GM18508 (cell line): ENCODE data around the gene INPP5K.
"Not testable (repeated sequence)": the region's sequence is repeated elsewhere in the genome, so short reads cannot be mapped to it uniquely, and the experiment has no call there.

Source experiments
- ATAC-seq: cut with Tn5 transposase; IDR thresholded peaks from one replicate; pipeline ENCODE4 v1.9.1; 2021; ENCODE audit warnings: moderate number of reproducible peaks; ENCODE audit not compliant: insufficient read depth, unreplicated experiment

Gene INPP5K

DNA sequence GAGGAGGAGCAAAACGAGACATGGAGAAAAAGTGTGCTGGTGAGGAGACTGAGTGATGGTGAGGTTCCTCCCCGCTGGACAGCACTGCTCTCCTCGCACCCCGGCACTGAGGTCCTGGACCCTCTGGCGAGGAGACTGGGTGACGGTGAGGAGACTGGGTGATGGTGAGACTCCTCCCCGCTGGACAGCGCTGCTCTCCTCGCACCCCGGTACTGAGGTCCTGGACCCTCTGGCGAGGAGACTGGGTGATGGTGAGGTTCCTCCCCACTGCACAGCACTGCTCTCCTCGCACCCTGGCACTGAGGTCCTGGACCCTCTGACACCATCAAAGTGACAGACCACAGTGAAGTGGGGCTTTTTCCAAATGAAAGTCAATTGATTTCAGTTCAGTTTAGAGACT lies 35.3 kb upstream of the INPP5K start:
- ATAC-seq = no peak

DNA sequence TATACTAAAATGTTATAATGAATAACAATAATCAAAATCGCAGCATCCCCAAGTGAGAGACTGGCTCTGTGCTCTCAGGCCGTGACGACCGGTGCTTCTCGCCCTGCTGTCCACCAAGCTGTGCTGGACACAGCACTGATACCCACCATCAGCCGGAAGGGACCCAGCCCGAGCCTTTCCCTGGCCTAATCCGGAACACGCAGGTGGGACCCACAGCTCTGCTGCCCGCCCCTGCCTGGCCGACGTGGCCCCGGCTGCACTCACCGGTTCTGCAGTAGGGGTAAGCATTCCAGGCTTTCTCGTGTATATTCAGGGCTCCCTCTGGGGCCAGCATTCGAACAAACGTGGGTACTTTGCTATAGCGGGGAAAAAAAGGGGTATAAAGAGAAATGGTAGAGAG lies 31.6 kb upstream of the INPP5K start:
- no peak for ATAC-seq

DNA sequence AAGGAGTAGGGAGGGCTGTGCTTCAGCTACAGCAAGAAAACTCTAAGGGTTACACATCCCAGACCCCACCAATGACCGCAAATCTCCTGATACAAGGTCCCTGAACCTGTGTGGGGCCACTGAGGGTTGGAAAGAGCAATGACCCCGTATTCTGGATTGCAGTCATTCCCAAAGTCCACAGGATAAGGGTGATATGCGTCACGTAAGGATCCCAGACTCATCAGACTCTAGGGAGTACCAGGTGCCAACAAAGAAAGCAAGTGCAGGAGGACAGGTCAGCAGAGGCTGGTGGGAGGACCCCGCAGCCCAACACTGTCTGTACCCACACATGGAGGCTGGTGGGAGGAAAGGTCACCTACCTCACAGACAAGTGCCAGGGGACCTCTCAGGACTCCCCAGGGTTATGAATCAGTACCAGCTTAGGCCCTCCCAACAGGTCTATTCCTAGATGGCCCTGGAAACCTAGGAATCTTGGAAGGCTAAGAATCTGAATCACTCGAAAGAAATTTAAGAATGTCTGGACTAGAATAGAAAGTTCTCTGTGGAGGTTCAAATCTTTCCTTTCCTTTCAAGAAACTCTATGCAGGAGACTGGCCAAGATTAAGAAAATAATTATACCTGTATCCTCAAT lies 30.0 kb upstream of the INPP5K start:
- ATAC-seq = no peak

DNA sequence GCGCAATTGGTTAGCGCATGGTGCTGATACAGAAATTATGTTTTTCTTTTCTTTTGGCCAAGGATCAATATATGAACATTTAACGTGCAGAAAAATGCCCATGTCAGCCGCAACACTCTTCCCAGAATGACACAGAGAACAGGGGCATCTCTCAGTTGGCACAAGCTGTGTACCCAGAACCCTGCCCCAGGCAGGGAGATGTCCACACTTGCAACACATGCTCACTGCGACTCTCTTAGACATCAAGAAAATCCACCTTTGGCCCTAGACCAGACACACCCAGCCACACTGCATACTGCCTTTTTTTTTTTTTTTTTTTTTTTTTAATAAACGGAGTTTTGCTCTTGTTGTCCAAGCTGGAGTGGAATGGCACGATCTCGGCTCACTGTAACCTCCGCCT lies 29.2 kb upstream of the INPP5K start:
- no peak for ATAC-seq

DNA sequence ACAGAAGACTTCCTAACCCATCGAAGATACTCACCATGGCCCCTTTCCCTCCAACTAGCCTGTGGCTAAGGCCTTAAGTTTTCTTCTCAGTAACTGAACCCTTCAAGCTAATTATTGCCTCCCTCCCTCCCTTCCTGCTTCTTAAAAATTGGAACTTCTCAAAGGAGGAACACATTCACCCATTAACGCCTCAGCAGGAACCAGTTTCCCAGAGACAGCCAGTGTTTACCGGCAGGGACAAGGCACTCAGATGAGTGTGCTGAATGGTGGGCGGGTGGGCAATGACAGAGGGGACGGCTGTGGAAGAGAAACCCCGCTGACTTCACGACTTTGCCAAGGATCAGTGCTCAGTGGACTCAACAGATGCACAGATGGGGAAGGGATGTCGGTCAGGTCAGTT lies 25.9 kb upstream of the INPP5K start:
- ATAC-seq = no peak

DNA sequence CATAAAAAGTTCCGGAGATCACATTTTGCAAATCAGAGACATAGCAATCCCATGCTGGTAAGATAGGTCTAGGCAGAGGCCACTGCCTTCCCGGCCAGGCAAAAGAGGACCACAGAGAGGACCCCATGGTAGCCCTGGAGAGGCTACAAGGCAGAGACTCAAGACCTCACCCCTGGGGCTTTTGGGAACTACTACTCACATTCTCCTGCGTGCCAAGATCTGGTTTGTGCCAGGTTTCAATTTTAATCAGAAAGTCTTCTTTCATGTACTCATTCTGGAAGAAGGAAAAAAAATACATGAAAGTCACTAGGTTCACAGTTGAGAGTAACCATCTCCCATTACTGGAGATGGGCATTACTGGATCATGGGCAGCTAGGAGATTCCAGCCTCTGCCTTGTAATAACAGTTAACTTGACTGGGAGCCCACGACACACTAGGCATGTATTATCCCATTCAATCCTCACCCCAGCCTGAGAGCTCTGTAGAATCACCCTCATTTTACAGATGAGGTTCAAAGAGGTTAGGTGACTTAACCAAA lies 25.0 kb upstream of the INPP5K start:
- no peak for ATAC-seq

DNA sequence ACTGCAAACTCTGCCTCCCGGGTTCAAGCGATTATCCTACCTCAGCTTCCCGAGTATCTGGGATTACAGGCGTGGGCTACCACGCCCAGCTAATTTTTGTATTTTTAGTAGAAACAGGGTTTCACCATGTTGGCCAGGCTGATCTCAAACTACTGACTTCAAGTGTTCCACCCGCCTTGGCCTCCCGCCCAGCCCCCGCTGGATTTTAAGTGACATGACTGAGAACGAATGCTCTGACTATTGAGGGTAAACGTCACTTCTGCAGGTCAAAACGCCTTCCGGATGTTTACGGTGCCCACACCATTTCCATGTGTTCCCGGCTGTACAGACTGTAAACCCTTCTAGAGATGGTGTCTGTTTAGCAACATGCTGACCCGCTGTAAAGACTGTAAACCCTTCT lies 23.4 kb upstream of the INPP5K start:
- ATAC-seq = no peak

DNA sequence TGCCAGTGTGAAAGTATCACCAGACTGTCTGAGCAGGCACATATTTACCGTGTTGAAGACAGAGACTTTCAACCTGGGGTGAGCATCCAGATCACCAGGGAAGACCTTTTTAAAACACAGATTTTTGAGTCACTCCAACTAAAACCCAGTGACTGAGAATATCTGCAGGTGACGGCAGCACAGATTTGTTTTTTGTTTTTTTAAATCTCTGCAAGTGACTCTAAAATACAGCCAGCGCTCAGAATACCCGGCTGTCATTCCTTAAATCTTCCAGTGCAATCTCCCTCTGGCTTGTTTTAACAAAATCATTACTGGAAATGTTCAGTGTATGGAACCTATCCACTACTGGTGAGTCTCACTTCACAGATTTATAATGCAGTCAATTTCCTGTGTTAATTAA lies 19.3 kb upstream of the INPP5K start:
- ATAC-seq = no peak

DNA sequence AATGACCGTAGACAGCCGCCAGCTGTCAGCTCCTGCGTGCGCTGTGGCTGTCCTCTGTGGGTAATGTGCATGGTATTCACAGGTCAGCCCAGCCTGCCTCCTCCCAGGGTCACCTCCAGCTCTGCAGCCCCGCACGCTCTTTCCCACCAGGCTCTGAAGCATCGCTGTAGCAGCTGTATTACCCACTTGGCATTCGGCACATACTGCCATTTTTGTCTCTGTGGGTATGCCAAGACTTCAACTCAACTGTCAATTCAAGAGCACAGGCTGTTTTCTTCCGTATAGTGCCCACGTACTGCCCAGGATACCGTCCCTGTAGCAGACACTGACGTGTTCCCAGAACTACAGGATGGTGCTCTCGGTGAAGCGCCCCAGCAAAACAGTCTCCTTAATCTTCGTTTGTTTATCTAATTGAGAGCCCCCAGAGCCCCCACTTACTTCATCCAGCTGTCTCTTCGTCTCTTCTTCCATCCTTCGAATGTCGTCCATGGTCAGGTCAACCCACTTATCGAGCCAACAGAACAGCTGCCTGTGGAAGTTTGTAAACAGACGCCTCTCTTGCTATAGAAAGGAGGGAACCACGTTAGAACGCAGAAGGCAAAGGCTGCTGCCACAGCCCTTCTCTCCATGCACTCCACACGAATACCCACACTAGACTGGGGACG lies 17.4 kb upstream of the INPP5K start:
- no peak for ATAC-seq

DNA sequence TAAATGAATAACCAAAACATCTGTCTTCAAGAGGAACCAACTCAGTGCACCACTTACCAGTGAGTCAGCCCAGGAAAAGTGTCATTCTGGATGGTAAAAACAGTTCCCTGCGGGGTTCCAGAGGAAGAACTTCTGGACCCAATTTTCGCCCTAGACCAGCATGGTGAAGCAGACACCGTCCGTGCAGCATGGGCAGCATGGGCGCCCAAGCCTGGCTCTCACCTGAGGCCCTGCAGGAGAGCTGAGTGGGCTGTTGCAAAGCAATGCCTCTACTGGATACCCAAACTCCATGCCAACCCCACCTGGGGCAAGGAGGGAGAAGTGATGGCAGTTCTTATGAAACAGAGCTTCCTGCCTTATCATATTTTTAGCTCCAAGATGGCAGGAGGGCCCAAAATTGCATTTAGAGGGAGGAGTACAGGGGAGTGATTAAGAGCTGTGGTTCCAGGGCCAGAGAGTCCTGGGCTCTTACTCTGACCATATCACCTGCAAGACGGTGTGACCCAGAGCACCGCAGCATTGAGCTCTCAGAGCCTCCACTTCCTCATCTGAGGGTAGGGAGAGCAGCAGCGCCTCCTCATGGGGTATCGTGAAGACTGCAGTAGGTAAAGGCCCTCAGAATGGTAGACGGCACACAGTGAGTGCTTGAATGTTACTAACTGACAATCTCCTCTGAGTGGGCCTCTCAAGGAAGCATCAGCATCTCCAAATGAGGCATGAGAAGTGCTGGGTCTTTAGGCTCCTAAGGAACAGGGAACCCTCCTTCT lies 16.6 kb upstream of the INPP5K start:
- no peak for ATAC-seq

DNA sequence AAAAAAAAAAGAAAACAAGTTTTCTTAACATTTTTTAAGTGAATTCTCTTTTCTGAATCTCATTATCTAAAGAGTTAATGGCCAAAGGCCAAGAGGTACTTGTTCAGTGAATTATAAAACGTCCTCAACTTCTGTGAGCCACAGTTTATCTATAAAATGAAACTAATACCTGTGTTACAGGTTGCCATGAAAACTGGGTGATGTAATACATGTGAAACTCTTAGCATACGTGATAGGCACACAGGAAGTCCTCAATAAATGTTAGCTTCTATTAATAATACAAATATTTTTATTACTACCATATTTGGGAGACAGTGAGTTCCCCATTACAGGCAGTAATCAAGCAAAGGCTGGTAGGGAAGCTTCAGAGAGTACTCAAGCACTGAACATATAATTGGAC lies 13.5 kb upstream of the INPP5K start:
- no peak for ATAC-seq

DNA sequence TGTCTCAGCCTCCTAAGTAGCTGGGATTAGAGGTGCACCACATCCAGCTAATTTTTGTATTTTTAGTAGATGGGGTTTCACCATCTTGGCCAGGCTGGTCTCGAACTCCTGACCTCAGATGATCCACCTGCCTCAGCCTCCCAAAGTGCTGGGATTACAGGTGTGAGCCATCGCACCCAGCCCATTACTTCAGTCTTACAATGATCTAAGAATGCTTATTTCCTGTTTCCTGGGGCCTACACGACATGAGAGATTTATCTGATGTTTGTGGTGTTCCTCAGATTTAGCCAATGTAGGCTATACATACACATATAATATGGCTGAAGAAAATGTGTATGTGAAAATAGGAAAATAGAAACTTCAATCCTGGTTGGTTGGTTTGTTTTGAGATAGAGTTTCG lies 10.5 kb upstream of the INPP5K start:
- ATAC-seq = not testable (repeated sequence)

DNA sequence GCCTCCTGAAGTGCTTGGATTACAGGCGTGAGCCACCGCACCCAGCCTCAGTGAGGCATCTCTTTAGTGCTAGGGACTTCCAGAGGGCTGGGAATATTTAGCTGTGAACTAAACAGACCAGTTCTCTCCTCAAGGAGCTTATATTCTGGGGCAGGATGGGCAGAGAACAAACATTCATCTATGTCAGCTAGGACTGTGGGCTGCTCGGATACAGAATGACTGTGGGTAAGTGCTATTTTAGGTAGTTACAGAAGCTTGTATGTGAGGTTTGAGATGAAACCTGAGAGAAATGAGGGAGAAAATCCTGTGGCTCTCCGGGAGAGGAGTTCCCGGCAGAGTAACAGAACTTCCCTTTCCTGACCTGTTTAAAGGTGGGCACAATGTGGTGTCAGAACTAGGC lies 6.2 kb upstream of the INPP5K start:
- no peak for ATAC-seq

DNA sequence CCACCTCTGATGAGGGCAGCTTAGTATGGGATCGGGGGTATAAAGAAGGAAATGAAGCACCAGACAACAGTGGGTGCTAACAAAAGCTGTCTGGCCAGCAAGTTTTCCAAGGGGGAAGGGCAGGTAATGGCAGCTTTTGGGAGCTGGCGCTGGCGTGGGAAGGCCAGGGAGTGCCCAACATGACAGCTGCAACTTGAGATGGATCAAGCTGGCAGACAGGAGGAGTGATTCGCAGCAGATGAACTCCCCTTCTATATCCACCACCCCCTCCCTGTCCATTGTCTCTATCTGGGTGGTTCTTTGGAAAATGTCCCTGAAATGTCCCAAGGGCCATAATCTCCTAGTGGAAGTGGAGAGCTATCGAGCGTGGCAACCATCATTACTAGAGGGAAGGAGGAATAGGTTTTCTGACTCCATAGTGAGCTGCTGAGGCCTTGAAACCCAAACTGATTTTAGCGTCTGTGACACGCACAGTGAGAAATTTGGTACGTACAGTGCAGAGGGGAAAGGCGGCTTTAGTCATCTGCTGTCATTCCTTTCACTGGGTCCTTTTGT lies 4.8 kb upstream of the INPP5K start:
- no peak for ATAC-seq

DNA sequence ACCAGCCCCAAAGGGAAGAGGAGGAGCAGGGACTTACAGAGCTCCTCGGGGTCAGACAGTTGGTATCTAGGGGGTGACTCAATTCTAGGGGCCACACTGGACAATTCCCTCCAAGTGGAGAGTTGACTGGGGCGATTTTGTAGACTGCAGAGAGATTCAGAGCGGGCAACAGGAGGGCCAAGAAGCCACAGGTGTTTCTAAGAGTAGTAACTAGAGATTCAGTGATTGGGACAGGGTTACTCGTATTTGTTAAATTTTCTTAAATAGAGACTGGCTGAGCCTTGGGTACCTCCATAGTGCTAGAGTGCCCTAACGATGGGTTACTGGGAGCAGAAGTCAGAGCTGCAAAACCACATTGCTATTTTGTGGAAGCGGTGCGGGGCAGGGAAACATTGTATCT lies 3.3 kb upstream of the INPP5K start:
- no peak for ATAC-seq

DNA sequence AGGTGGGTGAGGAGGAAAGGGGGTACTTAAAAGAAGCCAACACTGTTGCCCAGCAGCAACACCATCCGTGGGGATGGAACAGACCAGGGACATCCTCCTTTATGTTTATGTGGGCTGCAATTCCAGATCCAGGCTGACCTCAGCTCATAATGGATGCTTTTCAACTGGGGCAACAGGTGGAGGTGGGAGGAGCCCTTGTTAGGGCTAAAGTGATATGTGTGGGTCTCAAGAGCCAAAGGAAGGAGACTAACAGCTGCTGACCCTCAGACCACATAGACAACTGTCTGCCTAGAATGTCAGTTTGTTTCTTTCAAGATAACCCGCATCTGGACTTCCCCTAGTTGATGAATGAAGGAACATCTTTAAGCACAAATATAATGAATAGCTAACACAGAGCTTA lies 2.0 kb upstream of the INPP5K start:
- ATAC-seq = no peak

DNA sequence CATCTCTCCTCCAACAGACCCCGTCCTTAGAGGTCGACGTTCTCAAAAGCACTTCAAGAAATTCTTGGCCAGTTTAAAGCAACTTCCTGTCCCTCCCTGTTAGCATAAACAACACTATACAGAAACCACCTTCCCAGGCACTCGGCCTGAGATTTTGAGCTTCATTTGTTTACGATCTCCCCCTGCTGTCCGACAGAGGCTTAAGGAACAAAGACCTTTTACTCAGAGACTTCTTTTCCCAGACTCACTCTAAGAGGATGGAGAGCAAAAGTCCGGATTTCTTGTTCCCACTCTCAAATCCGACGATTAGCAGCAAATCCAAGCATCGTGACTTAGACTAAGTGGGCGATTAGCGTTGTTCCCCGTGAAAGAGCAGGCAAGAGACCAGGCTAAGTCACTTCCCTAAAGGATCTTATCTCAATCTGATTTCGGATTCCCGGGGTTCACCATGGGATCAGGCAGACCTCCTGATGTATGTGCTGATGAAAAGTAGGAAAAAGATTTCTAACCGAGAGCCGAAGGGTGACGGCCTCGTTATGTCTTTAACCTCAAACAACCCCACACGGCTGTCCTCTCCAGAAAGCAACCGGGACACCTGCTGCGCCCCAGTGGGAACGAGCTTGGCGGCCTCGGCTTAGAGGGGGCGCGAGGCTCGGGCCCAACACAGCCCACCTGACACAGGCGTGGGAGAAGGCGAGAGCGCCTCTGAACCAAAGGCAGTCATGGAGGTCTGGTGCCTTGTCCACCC lies 598 bp downstream of the INPP5K start:
- peak; percentile 19 for ATAC-seq

DNA sequence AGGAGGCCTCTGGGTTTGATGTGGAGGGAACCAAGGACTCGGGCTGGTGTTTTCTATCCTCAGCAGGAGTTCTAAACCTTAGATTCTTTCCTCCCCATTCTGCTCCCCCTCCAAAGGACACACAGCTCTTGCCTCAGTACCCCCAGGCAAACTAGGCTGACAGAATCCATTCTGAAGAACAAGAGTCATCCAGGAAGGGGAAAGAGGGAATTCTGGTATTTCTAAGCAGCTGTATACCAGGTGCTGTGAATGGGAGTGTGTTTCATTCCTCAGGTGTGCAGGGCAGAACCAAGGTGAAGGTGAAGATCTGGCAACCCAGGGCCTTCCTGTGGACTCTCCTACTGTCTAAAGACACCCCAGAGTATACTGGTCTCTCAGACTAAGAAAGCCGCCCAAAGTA lies 4.1 kb downstream of the INPP5K start:
- no peak for ATAC-seq

DNA sequence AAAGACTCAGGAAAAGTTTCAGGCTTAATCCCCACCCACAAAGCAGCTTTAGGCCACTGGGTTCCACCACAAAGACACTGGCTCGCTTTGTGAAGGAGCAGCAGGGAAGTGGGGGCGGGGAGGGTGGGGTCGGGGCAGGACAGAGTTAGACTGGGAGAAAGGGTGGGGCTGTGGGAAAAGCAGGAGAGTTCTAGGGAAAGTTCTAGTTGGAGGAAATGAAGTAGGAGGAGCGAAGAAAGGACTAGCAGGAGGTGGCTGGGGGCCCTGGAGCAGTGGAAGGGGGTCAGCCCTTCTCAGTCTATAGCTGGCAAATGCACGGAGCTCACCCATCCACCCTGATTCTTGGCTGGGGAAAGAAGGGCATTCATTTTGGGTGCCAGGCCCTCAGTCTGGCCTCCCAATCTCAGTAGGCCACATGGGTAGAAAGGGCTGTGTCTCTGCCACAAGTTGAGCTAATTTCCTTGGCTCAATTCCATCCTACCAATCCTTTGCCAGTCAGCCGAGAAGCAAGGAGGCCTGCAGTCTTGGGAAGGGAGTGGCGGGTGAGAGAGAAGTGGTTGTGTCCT lies 4.6 kb downstream of the INPP5K start:
- no peak for ATAC-seq

DNA sequence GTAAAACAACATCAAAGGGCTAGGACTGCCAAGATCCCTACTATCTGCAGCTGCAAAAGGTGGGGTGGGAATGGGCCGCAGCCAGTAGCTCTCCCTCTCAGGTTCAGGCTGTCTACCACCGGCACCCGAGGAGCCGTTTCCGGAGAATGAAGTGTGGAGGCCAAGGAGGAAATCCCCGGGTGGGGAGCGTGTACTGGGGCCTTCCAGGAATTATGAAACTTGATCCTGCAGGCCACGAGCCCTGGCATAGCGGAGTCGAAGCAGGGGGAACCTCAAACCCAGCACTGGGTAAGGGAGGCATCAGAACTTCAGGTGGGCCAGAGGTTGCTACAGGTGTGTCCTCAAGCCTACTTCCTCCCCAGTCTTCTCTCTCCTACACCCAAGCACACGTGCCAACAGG lies 5.1 kb downstream of the INPP5K start:
- no peak for ATAC-seq
